Uterus (tissue), 2 donors: ENCODE data around the gene EVI5.

ENCODE experiments used
- POLR2A ChIP-seq, 2 donors: fragments of 450-650 bp; IDR thresholded peaks; one replicate each; pipeline ENCODE4 v1.6.1; 2016; ENCODE audit warnings: antibody characterized with exemption in 2 of 2, mild to moderate bottlenecking in 1 of 2, moderate library complexity in 1 of 2
- TF ChIP-seq, protein P1 (sequence below), 4 experiments: fragments of 200-600 bp in 2 of 4; fragments of 450-650 bp in 2 of 4; sonication (generic) in 2 of 4; IDR thresholded peaks; one replicate each; pipeline ENCODE4 v1.5.1; 2016 to 2019; ENCODE audit warnings: antibody characterized with exemption in 4 of 4, mild to moderate bottlenecking in 2 of 4, moderate library complexity in 1 of 4

DNA sequence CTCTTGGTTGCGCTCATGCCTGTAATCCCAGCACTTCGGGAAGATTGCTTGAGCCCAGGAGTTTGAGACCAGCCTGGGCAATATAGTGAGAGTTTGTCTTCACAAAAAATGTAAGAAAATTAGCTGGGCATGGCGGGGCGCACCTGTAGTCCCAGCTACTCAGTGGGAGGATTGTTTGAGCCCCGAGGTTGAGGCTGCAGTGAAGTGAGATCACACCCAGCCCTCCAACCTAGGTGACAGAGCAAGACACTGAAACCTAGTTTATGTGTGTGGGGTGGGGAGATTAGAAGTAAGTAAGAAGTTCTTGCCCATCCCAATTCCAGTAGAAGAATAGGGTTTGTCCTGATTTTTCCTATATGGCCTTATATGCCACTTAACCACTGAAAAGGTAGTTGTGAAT, 48.9 kb upstream of the EVI5 start:
- TF ChIP-seq, protein P1, sequence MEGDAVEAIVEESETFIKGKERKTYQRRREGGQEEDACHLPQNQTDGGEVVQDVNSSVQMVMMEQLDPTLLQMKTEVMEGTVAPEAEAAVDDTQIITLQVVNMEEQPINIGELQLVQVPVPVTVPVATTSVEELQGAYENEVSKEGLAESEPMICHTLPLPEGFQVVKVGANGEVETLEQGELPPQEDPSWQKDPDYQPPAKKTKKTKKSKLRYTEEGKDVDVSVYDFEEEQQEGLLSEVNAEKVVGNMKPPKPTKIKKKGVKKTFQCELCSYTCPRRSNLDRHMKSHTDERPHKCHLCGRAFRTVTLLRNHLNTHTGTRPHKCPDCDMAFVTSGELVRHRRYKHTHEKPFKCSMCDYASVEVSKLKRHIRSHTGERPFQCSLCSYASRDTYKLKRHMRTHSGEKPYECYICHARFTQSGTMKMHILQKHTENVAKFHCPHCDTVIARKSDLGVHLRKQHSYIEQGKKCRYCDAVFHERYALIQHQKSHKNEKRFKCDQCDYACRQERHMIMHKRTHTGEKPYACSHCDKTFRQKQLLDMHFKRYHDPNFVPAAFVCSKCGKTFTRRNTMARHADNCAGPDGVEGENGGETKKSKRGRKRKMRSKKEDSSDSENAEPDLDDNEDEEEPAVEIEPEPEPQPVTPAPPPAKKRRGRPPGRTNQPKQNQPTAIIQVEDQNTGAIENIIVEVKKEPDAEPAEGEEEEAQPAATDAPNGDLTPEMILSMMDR (IDR thresholded peaks at IDR 0.05), result no peak
- TF ChIP-seq POLR2A (IDR thresholded peaks at IDR 0.05), result no peak
